GM18861 (cell line): Measurements from ENCODE around the gene DEFB110.

Source experiments
- ATAC-seq: cut with Tn5 transposase; IDR thresholded peaks from one replicate; pipeline ENCODE4 v1.9.1; 2021; ENCODE audit not compliant: unreplicated experiment

The DEFB110 gene

DNA sequence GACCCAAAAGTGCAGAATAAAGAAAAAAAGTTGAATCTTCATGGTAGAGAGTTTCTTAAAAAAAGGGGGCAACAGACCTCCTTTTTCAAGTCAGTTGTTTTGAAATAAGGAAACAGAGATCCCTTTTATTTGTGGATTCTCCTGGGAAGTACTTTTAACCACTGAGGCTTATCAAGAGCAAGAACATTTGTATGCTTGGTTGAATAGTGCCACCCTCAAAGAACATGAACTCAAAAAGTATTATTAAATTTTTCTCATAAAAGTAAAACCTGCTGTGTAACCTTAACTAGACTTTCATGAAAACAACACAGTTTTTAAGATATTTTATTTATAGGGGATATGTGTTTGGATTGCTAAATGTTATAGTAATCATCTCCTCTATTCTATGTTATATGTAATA lies at the start of gene DEFB110:
Gene DEFB110 (minus strand): TSS at position 101 of the 400 bp plus-strand sequence. CDS start 59 bp downstream, at position 42.
- ATAC-seq: no peak

DNA sequence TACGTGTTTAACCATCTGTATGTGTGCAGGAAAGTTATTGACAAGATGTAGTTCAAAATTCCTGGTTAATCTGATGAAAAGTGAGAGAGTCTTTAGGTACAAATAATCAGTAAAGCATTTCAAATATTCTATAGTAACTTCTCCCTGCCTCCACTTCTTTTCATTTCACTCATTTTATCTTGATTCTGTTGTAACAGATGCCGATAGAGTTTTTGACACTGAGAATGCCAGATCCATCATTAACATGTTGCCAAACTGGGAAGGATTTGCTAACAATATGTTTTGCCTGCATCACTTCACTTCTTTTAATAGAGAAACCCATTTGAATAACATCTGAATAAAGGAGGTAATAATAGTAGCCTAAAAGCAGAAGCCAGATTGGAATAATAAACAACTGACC lies 48.3 kb upstream of the DEFB110 start:
- no peak for ATAC-seq

DNA sequence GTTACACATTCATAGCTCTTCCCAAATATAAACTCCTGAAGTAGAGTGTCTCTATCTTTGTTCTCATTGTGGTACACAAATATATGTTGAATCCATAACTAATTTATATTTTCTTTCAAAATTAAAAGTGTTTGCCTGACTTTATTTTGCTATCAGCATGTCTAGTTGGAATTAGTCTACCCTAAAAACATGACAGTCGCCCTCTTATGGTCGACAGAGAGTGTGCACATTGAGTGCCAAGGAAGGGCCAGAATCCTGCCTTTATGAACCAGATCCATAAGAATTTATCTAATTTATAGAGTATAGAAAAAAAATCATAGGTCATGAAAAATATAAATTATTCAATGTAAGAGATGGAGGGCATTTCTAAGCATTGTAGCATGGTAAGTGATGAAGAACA lies 40.3 kb upstream of the DEFB110 start:
- ATAC-seq: no peak

GRCh38 chr6:50056242-50056641 lies 34.4 kb upstream of the DEFB110 start:
- no peak for ATAC-seq

DNA sequence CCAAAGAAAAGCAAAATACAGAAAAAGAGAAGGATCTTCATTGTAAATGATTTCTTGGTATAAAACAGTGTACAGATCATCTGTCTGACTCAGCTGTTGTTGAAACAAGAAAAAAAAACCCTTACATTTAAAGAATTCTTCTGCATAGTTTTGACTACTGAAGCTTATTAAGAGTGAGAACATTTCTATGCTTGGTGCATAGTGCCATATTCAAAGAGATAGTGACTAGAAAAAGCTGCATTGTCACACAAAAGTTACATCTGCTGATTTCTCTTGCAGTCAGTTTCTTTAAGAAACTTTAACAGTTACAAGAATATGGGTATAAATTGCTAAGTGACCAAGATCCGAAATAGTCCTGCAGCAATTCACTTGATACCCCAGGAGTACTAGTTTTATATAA lies 28.0 kb upstream of the DEFB110 start, which contains the start of gene DEFB112:
Gene DEFB112 (minus strand): TSS at position 101 of the 400 bp plus-strand sequence. CDS start 60 bp downstream, at position 41.
- ATAC-seq: no peak

DNA sequence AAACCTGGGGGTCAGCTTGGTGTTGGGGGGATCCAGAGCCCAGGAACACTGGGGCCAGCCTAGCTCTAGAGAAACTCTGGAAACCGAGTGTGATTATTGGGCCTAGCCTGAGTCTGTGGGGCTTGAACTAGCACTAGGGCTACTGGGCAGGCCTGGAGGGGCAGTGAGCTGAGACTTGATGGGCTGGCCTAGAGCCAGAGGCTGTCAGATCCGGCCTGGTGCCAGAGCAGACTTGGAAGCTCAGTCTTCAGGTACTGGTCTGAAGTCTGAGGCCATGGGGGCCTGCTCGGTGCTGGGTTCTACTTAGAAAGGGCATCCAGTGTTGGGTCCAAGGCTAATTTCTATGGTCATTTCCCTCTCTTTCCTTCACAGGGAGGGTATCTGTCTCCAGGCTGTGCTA lies 25.2 kb upstream of the DEFB110 start:
- ATAC-seq: no peak

GRCh38 chr6:50030777-50031562 lies 9.2 kb upstream of the DEFB110 start:
- no peak for ATAC-seq

DNA sequence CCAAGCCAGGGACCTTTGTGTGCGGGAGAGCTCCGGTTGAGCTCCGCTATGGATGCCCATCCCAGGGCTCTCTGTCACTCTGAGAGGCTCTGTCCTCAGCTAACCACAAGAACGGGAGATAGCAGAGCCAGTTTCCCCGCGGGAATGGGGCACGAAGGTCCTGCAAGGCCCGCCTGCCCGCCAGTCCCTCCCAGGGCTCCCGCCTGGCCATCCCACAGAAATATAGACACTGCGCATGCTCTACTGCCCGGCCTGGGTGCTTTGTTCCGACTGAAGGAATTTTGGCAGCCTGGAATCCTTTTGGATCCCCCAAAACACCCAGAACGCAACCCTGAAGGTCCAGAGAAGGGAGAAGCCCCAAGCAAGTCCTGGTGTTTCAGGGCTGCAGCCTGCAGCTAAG lies 8.6 kb upstream of the DEFB110 start:
- no peak for ATAC-seq

DNA sequence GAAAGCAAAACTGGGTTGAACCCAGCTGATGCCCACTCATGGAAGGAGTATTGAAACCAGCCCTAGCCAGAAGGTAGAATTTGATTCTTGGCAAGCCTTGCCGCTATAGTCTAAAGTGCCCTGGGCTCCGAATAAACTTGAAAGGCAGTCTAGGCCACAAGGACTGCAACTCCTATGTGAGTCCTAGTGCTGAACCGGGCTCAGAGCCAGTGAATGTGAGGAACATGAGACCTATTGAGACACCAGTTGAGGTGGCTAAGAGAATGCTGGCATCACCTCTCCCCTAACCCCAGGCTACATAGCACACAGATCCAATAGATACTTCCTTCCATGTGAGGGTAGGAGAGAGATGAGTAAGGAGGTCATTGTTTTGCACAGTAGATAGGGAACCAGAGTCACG lies 3.5 kb upstream of the DEFB110 start:
- ATAC-seq: no peak

GRCh38 chr6:50007819-50008218 lies 14.0 kb downstream of the DEFB110 start:
- no peak for ATAC-seq

DNA sequence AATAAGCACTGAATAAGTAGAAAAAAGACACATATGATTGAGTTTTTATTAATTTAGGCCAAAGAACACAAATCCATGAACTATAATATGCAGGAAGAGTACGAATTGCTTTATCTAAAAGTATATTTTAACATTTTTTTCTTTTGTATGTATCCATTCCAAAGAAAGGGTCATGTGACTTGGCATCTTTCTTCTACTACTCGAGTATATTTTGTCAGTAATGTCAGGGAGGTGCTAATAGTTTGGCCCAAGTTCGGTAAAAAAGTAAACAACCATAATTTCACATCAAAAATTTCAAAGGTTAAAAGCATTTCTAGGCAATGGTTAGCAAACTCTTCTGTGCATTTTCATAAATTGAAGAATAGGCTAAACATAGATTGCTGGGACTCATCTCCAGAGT lies 18.7 kb downstream of the DEFB110 start:
- no peak for ATAC-seq

- no peak for ATAC-seq
Measured at GRCh38 chr6:49995278-49995677, 26.5 kb downstream of the DEFB110 start.

DNA sequence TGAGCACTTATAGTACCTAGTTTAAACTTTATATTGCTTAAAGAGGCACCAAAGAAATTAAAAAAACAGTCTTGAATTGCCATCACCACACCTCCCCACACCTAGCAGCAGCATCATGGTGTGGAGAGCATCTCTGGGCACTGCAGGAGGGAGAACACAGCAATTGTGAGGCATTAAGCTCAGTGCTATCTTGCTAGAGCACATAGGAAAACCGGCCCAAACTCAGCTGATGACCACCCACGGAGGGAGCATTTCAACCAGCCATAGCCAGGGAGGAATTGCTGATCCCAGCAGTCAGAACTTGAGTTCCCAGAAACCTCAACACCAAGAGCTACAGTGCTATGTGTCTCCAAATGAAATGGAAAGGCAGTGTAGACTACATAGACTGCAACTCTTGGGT lies 32.9 kb downstream of the DEFB110 start:
- no peak for ATAC-seq

DNA sequence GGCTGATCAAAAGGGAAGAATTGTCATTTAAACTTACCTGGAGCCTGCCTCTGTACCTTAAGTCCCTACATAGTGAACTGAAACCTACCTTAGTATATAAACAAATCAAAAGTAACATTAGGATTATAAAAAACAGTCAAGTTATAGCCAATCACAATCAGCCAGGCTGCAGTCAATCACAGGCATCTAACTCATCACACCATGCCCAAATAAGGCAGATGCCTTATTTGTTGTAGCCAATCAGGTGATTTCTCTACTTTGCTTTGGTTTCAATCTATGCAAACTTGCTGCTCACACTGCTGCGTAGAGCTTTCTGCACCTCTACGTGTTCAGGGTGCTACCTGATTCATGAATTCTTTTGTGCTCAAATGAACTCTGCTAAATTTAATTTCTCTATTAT lies 34.0 kb downstream of the DEFB110 start:
- ATAC-seq: no peak

GRCh38 chr6:49986551-49986950 lies 35.2 kb downstream of the DEFB110 start:
- ATAC-seq: no peak

DNA sequence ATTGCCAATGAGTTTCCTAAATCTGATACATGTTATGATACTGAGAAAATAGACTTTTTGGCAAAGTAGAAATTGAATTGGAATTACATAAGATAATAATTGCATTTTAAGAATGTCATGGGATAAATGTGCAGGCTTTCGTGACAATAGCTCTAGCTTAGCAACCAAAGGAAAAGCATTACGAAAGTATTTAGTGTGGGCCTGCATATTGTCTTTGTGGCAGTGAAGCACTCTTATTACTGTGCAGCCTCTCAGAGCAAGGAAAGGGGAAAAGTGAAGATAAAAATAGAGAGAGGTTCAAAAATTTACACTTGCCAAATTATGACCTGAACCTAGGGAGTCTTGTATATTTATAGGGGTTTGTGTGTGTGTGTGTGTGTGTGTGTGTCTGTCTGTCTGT lies 39.7 kb downstream of the DEFB110 start:
- ATAC-seq: no peak

DNA sequence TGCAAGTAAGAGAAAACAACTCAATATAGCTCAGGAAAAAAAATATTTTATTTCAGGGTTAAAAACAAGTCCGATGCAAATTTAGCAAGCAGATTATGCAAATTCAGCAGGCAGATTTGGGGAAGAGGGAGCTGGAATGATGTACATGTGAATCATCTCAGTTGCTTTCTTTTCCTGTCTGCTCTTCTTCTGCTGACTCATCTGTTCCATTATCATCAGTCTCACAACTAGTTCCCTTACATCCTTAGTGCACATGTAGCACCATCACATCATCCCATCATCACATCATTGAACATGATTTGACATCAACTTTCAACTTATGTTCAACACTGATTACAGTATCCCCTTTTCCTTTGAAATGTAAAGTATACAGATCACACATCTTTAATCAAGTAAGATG lies 40.9 kb downstream of the DEFB110 start:
- ATAC-seq: peak; percentile 52

DNA sequence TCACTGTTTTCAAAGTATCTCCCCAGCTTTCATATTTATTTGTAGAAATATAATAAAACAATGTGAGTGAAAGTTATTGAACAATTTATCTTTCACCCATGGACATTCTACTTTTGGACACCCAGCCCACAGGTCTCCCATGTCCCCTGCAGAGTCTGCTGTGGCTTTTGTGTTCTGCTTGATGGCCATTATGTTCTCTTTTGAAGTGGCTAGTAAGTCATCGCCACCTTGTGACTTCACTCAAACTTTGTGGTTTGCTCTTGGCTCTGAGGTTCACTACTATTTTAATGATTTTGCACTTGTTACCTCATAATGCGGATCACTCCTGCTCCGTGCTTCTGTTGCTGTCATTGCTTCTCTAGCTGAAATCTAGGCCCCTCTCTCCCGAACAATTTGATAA lies 42.2 kb downstream of the DEFB110 start:
- no peak for ATAC-seq

GRCh38 chr6:49978332-49979226 lies 43.2 kb downstream of the DEFB110 start:
- ATAC-seq: peak; percentile 47

- no peak for ATAC-seq
Measured at GRCh38 chr6:49969605-49970004, 52.2 kb downstream of the DEFB110 start, which contains the start of gene DEFB113. Gene DEFB113, minus strand, starts transcription at chr6:49969625. Its CDS starts 0 bp downstream, at chr6:49969625.
